Cardiac fibroblast (primary cell): ENCODE measurements around the gene SH3TC1.
A peak's percentile ranks its signal among the peaks of the same experiment; 100 is the strongest.

Source experiments
- DNase-seq, 2 donors: peaks; one replicate each; pipeline versions ENCODE4 v3.0.0 to v3.0.0-alpha.2; 2010; ENCODE audit warnings: low read depth in 2 of 2
- H3K4me3 ChIP-seq, 2 donors: replicated peaks in 1 of 2; 1 replicate in 1 of 2; 2 replicates in 1 of 2; pipeline ENCODE4 v1.5.1; 2011; ENCODE audit warnings: low read depth in 2 of 2, low read length in 2 of 2, mild to moderate bottlenecking in 2 of 2, moderate library complexity in 1 of 2
- TF ChIP-seq, protein P1 (sequence below): IDR thresholded peaks from one replicate; pipeline ENCODE4 v1.5.1; 2011; ENCODE audit warnings: low read depth, mild to moderate bottlenecking, low read length, inconsistent platforms

Gene SH3TC1

DNA sequence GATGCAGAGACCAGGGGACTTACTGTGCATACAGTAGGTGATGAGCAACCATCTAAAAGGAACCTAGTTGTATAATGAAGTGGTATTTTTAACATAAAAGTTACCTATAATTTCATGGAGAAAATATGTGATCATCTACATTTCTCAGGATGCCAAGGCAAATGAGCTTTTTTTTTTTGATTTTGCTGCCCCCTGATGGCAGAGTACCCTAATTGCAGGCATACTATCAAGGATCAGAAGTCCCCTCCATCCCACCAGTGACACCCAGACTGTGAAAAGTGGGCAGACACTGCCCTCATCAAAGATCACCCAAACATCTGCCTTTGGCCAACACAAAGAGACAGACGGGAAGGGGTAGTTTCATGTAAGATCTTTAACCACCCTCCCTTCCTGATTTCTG, 30.9 kb upstream of the SH3TC1 start:
- TF ChIP-seq, protein P1, sequence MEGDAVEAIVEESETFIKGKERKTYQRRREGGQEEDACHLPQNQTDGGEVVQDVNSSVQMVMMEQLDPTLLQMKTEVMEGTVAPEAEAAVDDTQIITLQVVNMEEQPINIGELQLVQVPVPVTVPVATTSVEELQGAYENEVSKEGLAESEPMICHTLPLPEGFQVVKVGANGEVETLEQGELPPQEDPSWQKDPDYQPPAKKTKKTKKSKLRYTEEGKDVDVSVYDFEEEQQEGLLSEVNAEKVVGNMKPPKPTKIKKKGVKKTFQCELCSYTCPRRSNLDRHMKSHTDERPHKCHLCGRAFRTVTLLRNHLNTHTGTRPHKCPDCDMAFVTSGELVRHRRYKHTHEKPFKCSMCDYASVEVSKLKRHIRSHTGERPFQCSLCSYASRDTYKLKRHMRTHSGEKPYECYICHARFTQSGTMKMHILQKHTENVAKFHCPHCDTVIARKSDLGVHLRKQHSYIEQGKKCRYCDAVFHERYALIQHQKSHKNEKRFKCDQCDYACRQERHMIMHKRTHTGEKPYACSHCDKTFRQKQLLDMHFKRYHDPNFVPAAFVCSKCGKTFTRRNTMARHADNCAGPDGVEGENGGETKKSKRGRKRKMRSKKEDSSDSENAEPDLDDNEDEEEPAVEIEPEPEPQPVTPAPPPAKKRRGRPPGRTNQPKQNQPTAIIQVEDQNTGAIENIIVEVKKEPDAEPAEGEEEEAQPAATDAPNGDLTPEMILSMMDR: peak; percentile 44
- no peak for DNase-seq
- H3K4me3 ChIP-seq: no peak overlapping the region

DNA sequence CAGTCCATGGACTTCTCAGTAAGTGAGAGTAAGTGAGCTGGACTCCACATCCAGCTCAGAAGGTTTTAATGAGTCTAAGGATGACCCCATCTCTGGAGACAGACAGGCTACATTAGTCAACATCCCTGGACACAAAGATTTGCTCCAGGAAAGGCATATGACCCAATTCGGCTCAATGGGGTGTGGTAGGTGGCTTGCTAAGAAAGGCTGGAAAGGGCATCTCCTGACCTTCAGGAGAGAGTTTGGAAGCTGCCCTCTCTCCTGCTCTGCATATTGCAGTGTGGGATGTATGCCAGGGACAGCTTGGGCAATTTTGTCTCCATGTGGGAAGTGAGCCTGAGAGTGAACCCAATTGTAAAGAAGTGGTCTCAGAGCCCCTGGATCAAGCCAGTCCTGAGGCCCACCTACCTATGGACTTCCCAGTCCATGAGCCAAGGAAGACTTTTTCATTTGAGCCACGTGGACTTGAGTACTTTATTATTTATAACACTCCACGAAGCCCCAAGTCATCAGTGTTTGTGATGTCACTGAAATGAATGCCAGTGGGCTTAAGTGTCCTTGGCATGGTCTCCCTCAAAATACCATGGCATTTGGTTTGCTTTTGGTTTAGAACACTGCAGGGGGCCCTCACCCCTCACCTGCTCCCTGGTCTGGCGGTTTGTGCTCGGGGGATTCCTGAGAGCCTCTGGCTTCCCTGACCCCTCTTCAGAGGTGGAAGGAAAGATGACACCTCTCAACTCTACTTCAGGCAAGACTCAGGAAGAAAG, 30.1 kb upstream of the SH3TC1 start:
- no peak overlapping the region for H3K4me3 ChIP-seq
- no peak for DNase-seq
- TF ChIP-seq, protein P1: no peak

DNA sequence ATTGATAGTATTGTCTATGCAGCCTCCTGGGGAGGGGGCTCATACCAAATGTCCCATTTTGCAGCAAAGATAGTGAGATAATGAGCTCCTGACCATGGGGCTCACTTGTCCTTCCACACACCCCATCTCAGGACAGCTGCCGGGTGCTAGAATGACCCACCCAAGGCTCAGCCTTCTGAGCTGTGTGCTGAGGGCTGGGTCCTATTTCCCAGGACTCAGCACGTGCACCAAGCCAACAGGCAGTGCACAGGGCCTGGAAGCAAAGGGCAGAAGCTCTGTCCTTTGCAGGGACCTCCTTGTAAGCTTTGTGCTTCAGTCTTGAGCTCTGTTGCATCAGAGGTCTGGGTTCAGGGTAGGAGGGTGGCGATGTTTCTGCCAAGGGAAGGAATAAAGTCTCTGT, 29.3 kb upstream of the SH3TC1 start:
- DNase-seq: no peak
- no peak overlapping the region for H3K4me3 ChIP-seq
- TF ChIP-seq, protein P1: no peak

DNA sequence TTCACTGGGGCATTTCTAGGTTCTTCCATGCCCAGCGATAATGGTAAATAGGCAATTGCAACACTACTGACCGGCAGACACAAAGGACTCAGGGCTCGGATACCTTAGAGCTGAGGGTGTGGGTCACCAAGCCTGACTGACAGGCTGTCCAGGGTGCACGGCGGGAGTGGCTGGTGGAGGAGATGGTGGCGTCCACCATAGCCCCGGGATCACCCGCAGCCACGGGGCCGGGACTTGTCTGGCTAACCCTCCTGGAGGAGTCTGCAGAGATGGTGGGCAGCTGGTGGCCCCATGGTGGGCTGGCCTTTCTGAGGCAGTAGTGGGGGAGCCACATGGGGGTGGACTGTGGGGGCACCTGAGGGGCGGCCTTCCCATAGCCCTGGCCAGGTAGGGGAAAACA, 28.7 kb upstream of the SH3TC1 start:
- H3K4me3 ChIP-seq: no peak overlapping the region
- TF ChIP-seq, protein P1: no peak
- no peak for DNase-seq

DNA sequence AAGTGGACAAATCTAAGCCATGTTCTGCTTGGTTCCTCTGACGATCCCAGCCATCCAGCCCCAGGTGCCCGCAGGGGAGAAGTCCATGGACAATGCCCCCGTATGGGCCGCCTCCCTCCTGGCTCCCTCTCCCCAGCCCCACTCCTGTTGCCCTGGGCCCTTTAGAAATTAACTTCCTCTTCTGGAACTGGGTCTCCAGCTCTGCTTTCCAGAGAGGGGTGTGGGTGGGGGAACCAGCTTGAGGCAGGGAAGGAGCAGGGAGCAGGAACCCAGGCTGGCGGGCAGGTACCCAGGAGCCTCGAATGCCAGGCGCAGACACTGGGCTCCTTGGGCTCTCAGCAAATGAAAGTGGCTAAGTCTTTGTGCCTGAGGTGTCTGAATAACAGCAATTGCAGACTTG, 27.8 kb upstream of the SH3TC1 start:
- no peak for DNase-seq
- TF ChIP-seq, protein P1: no peak
- H3K4me3 ChIP-seq: no peak overlapping the region

DNA sequence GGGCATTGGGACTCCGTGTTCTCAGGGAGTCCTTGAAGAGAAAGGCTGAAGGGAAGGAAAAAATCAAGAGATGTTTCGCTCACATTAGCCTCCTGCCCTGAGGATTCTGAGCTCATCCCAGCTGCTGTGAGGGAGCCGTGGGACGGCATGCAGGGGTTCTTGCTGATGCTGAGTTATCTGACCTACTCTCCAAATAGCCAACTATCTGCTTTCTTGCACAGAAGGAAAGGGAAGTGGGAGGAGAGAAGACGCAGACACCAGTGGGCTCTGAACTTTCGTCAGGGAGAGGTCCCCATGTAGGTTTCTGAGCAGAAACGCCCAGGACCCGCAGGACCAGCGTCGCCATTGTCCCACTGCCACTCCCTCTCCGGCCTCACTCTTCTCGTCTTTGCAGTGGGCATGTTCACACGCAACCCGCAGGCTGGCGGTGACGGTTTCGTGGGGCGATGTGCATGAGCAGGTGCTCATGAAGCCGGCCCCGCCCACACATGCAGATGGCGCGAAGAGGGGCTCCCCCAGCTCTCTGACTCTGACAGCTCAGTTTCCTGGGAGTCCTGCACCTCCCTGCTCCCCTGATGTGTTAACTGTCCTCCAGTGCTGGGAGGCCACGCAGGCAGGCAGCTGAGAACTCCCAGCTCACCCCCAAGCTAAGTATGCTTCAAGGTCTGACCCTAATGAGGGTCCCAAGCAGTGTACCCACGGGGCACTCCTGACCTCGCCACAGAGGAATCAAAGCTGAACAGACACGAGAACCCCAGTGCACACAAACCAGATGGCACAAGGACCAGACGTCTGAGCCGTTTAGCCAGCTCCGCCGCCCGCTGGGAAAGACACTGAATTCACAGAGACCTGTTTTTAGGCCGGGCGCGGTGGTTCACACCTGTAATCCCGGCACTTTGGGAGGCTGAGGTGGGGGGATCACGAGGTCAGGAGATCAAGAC, 26.8 kb upstream of the SH3TC1 start:
- H3K4me3 ChIP-seq: no peak overlapping the region
- DNase-seq: no peak

More for the DNA sequence above, 26.8 kb upstream of the SH3TC1 start:
- TF ChIP-seq, protein P1: no peak
